GM21390 (cell line): ENCODE measurements around the gene KTN1.

Source experiments
- ATAC-seq: cut with Tn5 transposase; IDR thresholded peaks from one replicate; pipeline ENCODE4 v1.9.1; 2021; ENCODE audit not compliant: unreplicated experiment

The KTN1 gene

GRCh38 chr14:55609681-55610080 is 29.7 kb downstream of the KTN1 start:
- ATAC-seq, result no peak

- no peak for ATAC-seq
Observed at GRCh38 chr14:55610713-55611370, 30.8 kb downstream of the KTN1 start.

GRCh38 chr14:55611859-55612258 is 31.9 kb downstream of the KTN1 start:
- ATAC-seq, result no peak

GRCh38 chr14:55614304-55614703 is 34.3 kb downstream of the KTN1 start:
- no peak for ATAC-seq

- ATAC-seq, result no peak
Observed at GRCh38 chr14:55620277-55620676, 40.3 kb downstream of the KTN1 start.

- ATAC-seq, result no peak
Observed at GRCh38 chr14:55620981-55621380, 41.0 kb downstream of the KTN1 start.

- no peak for ATAC-seq
Observed at GRCh38 chr14:55621391-55621790, 41.4 kb downstream of the KTN1 start.

GRCh38 chr14:55624913-55625312 is 44.9 kb downstream of the KTN1 start:
- no peak for ATAC-seq

GRCh38 chr14:55625481-55625880 is 45.5 kb downstream of the KTN1 start:
- ATAC-seq, result no peak

GRCh38 chr14:55626131-55626530 is 46.1 kb downstream of the KTN1 start:
- ATAC-seq, result no peak

- ATAC-seq, result no peak
Observed at GRCh38 chr14:55628426-55628825, 48.4 kb downstream of the KTN1 start.

GRCh38 chr14:55638665-55639064 is 58.7 kb downstream of the KTN1 start:
- no peak for ATAC-seq

GRCh38 chr14:55641290-55641689 is 61.3 kb downstream of the KTN1 start:
- ATAC-seq, result no peak

- ATAC-seq, result no peak
Observed at GRCh38 chr14:55641954-55642353, 61.9 kb downstream of the KTN1 start.

- no peak for ATAC-seq
Observed at GRCh38 chr14:55645145-55645544, 65.1 kb downstream of the KTN1 start.

- ATAC-seq, result no peak
Observed at GRCh38 chr14:55645845-55646832, 66.1 kb downstream of the KTN1 start.

- no peak for ATAC-seq
Observed at GRCh38 chr14:55650992-55651391, 71.0 kb downstream of the KTN1 start.

GRCh38 chr14:55654243-55654642 is 74.2 kb downstream of the KTN1 start:
- ATAC-seq, result no peak

- ATAC-seq, result no peak
Observed at GRCh38 chr14:55661029-55661428, 81.0 kb downstream of the KTN1 start.

GRCh38 chr14:55662752-55663151 is 82.7 kb downstream of the KTN1 start:
- ATAC-seq, result no peak

GRCh38 chr14:55665067-55665675 is 85.2 kb downstream of the KTN1 start:
- peak; percentile 67 for ATAC-seq

- ATAC-seq, result no peak
Observed at GRCh38 chr14:55667801-55668200, 87.8 kb downstream of the KTN1 start.
